Effector memory CD8-positive, alpha-beta T cell (primary cell): ENCODE results near the gene DOCK3.
"Not testable (repeated sequence)": the region's sequence is repeated elsewhere in the genome, so short reads cannot be mapped to it uniquely, and the experiment has no call there.

ENCODE experiments used
- ATAC-seq: fragments of 150-1000 bp; cut with Tn5 transposase; replicated peaks from 2 replicates; pipeline ENCODE4 v1.10.0; 2021; ENCODE audit warnings: mild to moderate bottlenecking, moderate library complexity
- DNase-seq, 3 experiments: peaks; one replicate each; pipeline ENCODE4 v3.0.0; 2021
- H3K27ac Mint-ChIP-seq, 2 donors: one replicate each; pipeline ENCODE4 v1.8.0; 2022; ENCODE audit warnings: mild to moderate bottlenecking in 2 of 2, mixed read lengths in 2 of 2, moderate library complexity in 2 of 2
- H3K27me3 Mint-ChIP-seq, 2 donors: one replicate each; pipeline ENCODE4 v1.8.0; 2022; ENCODE audit warnings: mixed read lengths in 2 of 2
- H3K36me3 Mint-ChIP-seq: one replicate; pipeline ENCODE4 v1.8.0; 2022; ENCODE audit warnings: mild to moderate bottlenecking, moderate library complexity, mixed read lengths; ENCODE audit not compliant: insufficient read depth
- H3K4me1 Mint-ChIP-seq, 2 donors: one replicate each; pipeline ENCODE4 v1.8.0; 2022; ENCODE audit warnings: low read depth in 2 of 2, mixed read lengths in 2 of 2
- H3K4me3 Mint-ChIP-seq, 2 donors: one replicate each; pipeline ENCODE4 v1.8.0; 2022; ENCODE audit warnings: mild to moderate bottlenecking in 2 of 2, mixed read lengths in 2 of 2, moderate library complexity in 2 of 2
- H3K9me3 Mint-ChIP-seq, 2 donors: one replicate each; pipeline ENCODE4 v1.8.0; 2022; ENCODE audit warnings: mixed read lengths in 2 of 2

Gene DOCK3

DNA sequence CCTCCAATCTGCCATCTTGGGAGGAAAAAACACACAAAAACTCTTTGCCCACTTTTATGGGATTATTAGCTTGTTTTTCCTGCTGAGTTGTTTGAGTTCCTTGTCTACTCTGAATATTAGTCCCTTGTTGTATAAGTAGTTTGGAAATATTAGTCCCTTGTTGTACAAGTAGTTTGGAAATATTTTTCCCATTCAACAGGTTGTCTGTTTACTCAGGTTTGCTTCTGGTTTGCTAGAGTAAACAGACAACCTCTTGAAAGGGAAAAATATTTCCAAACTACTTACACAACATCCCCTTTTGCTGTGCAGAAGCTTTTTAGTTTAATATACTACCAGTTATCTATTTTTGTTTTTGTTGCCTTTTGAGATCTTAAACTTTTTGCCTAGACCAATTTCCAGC lies 517.0 kb downstream of the DOCK3 start:
- H3K4me1 Mint-ChIP-seq = peaks cover 0 to 7% of the 10 kb centered on the region in 2 donors
- H3K27me3 Mint-ChIP-seq = peaks cover 0 to under 1% of the 10 kb centered on the region in 2 donors
- H3K36me3 Mint-ChIP-seq = no peaks in the 10 kb centered on the region
- ATAC-seq (no peak), DNase-seq (no peak)
- H3K27ac Mint-ChIP-seq = no peak overlapping the region
- peaks cover 0 to under 1% of the 10 kb centered on the region in 2 donors for H3K9me3 Mint-ChIP-seq
- H3K4me3 Mint-ChIP-seq = no peak overlapping the region

DNA sequence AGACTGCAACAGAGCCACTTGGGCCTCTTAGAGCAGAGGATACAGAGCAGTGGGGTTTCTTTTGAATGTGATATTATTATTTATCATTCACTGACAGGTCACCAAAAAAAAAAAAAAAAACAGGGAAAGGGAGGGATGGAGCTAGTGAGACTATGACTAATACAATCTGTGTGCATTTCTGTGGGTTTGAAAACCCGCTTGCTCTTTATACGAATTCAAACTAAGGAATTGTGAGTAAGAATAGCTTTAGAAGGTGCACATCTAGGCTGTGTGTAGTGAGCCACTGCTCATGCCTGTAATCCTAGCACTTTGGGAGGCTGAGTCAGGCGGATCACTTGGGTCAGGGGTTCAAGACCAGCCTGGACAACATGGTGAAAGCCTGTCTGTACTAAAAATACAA lies 523.8 kb downstream of the DOCK3 start:
- Mint-ChIP-seq H3K27ac (no peak overlapping the region), H3K9me3 (peaks cover 0 to 4% of the 10 kb centered on the region in 2 donors), H3K4me1 (no peaks in the 10 kb centered on the region), H3K36me3 (no peaks in the 10 kb centered on the region), H3K4me3 (no peak overlapping the region), H3K27me3 (peaks cover 5 to 15% of the 10 kb centered on the region in 2 donors)
- ATAC-seq (no peak), DNase-seq (no peak)

GRCh38 chr3:51199296-51199695 lies 524.6 kb downstream of the DOCK3 start:
- DNase-seq, H3K27ac Mint-ChIP-seq, H3K36me3 Mint-ChIP-seq, H3K4me3 Mint-ChIP-seq, H3K9me3 Mint-ChIP-seq, H3K4me1 Mint-ChIP-seq, ATAC-seq: not testable (repeated sequence)
- H3K27me3 Mint-ChIP-seq = peaks cover 5 to 15% of the 10 kb centered on the region in 2 donors

GRCh38 chr3:51216291-51216690 lies 541.6 kb downstream of the DOCK3 start:
- peaks cover 0 to 12% of the 10 kb centered on the region in 2 donors for H3K27me3 Mint-ChIP-seq
- H3K4me1 Mint-ChIP-seq = no peaks in the 10 kb centered on the region
- DNase-seq (no peak), ATAC-seq (no peak)
- H3K4me3 Mint-ChIP-seq = no peak overlapping the region
- H3K27ac Mint-ChIP-seq = no peak overlapping the region
- no peaks in the 10 kb centered on the region for H3K36me3 Mint-ChIP-seq
- H3K9me3 Mint-ChIP-seq = no peaks in the 10 kb centered on the region

DNA sequence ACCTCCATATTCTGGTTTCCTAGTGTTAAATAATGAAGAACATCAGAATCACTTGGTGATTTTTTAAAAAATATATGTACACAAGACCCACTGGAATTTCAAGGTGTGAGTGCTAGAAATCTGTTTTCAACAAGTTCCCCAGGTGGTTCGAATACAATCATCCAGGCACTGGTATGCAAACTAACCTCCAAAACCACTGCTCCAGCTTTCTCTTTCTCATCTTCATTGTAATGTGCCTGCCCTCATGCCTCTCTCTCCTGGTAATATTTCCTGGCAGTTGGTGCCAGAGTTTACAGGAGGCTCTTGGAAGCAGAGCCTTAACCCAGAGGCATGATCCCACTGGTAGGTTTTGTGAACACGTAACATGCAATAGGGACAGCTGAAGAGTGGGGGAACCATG lies 547.2 kb downstream of the DOCK3 start:
- no peak for DNase-seq
- Mint-ChIP-seq H3K27ac (no peak overlapping the region), H3K9me3 (no peaks in the 10 kb centered on the region), H3K4me1 (peaks cover 0 to 2% of the 10 kb centered on the region in 2 donors), H3K36me3 (no peaks in the 10 kb centered on the region), H3K27me3 (no peaks in the 10 kb centered on the region), H3K4me3 (no peak overlapping the region)
- no peak for ATAC-seq

DNA sequence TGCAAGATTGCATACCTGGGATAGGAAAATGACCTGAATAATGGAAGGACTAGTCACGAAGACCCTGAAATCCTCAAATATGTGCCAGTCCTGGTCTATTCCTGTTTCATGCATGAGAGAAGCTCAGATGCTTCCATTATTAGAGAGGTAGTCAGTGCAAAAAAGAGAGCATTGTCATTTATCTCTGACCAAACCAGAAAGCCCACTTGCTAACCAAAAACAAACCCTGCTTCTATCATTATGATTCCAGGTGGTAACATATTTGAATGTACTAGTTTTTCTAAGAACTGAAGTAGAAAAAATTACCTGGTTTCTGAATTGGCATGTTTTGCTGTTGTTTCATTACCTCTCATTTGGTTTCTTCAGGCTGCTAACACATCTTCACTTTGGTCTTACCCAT lies 549.6 kb downstream of the DOCK3 start:
- DNase-seq = no peak
- H3K9me3 Mint-ChIP-seq = no peaks in the 10 kb centered on the region
- H3K36me3 Mint-ChIP-seq = no peaks in the 10 kb centered on the region
- no peak overlapping the region for H3K27ac Mint-ChIP-seq
- peaks cover 0 to 2% of the 10 kb centered on the region in 2 donors for H3K4me1 Mint-ChIP-seq
- no peak for ATAC-seq
- H3K4me3 Mint-ChIP-seq = no peak overlapping the region
- H3K27me3 Mint-ChIP-seq = no peaks in the 10 kb centered on the region

- Mint-ChIP-seq H3K4me3 (no peak overlapping the region), H3K36me3 (no peaks in the 10 kb centered on the region)
These were observed 550.1 kb downstream of the DOCK3 start for GRCh38 chr3:51224843-51225242.

GRCh38 chr3:51242939-51243338 lies 568.2 kb downstream of the DOCK3 start:
- DNase-seq = no peak

More at GRCh38 chr3:51224843-51225242, 550.1 kb downstream of the DOCK3 start:
- DNase-seq = no peak
- no peak for ATAC-seq
- no peaks in the 10 kb centered on the region for H3K9me3 Mint-ChIP-seq
- peaks cover 0 to 2% of the 10 kb centered on the region in 2 donors for H3K4me1 Mint-ChIP-seq
- no peaks in the 10 kb centered on the region for H3K27me3 Mint-ChIP-seq
- no peak overlapping the region for H3K27ac Mint-ChIP-seq

GRCh38 chr3:51243924-51244323 lies 569.2 kb downstream of the DOCK3 start:
- H3K4me3 Mint-ChIP-seq = no peak overlapping the region
- H3K27ac Mint-ChIP-seq = no peak overlapping the region
- peaks cover 3% of the 10 kb centered on the region for H3K36me3 Mint-ChIP-seq
- DNase-seq (no peak), ATAC-seq (no peak)
- no peaks in the 10 kb centered on the region for H3K4me1 Mint-ChIP-seq
- no peaks in the 10 kb centered on the region for H3K27me3 Mint-ChIP-seq
- H3K9me3 Mint-ChIP-seq = no peaks in the 10 kb centered on the region

More at GRCh38 chr3:51242939-51243338, 568.2 kb downstream of the DOCK3 start:
- no peaks in the 10 kb centered on the region for H3K27me3 Mint-ChIP-seq
- peaks cover 3% of the 10 kb centered on the region for H3K36me3 Mint-ChIP-seq
- H3K4me1 Mint-ChIP-seq = no peaks in the 10 kb centered on the region
- ATAC-seq = no peak
- H3K9me3 Mint-ChIP-seq = no peaks in the 10 kb centered on the region
- no peak overlapping the region for H3K4me3 Mint-ChIP-seq
- H3K27ac Mint-ChIP-seq = no peak overlapping the region

GRCh38 chr3:51245867-51246266 lies 571.1 kb downstream of the DOCK3 start:
- no peaks in the 10 kb centered on the region for H3K4me1 Mint-ChIP-seq
- H3K27ac Mint-ChIP-seq = no peak overlapping the region
- no peaks in the 10 kb centered on the region for H3K36me3 Mint-ChIP-seq
- DNase-seq = no peak
- no peak for ATAC-seq
- no peaks in the 10 kb centered on the region for H3K9me3 Mint-ChIP-seq
- H3K27me3 Mint-ChIP-seq = no peaks in the 10 kb centered on the region
- H3K4me3 Mint-ChIP-seq = no peak overlapping the region

DNA sequence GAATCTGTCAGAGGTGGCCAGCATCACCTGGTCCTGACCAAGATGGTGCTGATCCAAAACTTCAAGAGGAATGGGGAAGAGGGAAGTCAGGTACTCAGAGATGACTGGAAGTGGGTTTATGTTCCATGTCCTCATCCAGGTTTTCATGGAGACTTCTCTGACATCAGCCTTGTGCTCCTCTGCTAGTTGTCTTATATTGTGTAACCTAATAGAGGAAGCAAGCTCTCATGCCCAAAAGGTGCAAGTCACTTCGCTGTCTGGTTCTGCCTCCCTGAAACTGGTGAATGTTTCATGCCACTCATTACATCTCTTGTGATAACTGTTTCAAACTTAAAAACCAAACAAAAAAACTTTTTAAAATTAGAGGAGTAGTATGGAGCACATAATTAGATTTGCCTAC lies 583.1 kb downstream of the DOCK3 start:
- peaks cover 34 to 37% of the 10 kb centered on the region in 2 donors for H3K27me3 Mint-ChIP-seq
- no peaks in the 10 kb centered on the region for H3K36me3 Mint-ChIP-seq
- DNase-seq (no peak), ATAC-seq (no peak)
- no peaks in the 10 kb centered on the region for H3K4me1 Mint-ChIP-seq
- peak overlapping the region in 1 of 2 donors; percentile 47 for H3K27ac Mint-ChIP-seq
- no peaks in the 10 kb centered on the region for H3K9me3 Mint-ChIP-seq
- no peak overlapping the region for H3K4me3 Mint-ChIP-seq

- peaks cover 10 to 23% of the 10 kb centered on the region in 2 donors for H3K27me3 Mint-ChIP-seq
- ATAC-seq, H3K4me1 Mint-ChIP-seq, H3K4me3 Mint-ChIP-seq, H3K36me3 Mint-ChIP-seq, H3K9me3 Mint-ChIP-seq, H3K27ac Mint-ChIP-seq, DNase-seq: not testable (repeated sequence)
These were observed 589.4 kb downstream of the DOCK3 start for GRCh38 chr3:51264166-51264565.

DNA sequence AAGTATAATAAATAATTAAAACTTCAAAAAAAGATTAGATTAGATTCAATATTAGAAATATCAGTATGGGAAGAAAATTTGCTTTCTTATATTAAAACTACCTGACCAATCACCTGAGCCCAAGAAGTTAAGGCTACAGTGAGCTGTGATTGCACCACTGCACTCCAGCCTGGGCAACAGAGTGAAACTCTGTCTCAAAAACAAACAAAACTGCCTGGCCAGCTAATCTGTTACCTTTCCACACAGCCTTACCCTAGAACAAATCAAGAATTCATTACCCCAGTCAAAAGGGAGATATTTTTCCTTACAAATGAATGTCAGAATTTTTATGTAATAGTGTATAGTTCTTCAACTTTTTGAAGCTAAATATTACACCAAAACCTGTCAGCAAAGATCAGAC lies 593.4 kb downstream of the DOCK3 start:
- Mint-ChIP-seq H3K27ac (no peak overlapping the region), H3K9me3 (peaks cover 0 to 1% of the 10 kb centered on the region in 2 donors), H3K36me3 (no peaks in the 10 kb centered on the region), H3K27me3 (peaks cover 0 to 4% of the 10 kb centered on the region in 2 donors), H3K4me3 (no peak overlapping the region), H3K4me1 (peaks cover 9 to 14% of the 10 kb centered on the region in 2 donors)
- no peak for DNase-seq
- no peak for ATAC-seq

DNA sequence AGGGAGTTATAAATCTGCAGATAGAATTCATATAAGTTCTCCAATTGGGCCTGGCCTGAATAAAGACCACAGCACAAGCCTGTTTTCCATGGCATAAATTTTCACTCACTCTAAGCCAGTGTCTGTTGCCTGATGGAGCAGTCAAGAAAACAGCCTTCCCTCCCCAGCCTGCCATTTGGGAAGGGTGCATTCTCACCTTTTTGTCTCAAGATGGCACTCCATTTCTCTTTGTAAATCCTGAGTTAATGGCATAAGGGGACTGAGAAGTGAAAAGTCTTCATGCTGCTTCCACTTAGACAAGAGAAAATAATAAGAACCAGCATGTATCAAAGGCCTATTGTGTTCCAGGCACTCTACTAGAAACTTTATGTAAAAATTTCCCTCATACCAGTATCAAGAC lies 594.7 kb downstream of the DOCK3 start:
- Mint-ChIP-seq H3K4me1 (peaks cover 9 to 14% of the 10 kb centered on the region in 2 donors), H3K36me3 (no peaks in the 10 kb centered on the region), H3K27ac (no peak overlapping the region), H3K27me3 (no peaks in the 10 kb centered on the region), H3K4me3 (no peak overlapping the region), H3K9me3 (peaks cover 0 to 1% of the 10 kb centered on the region in 2 donors)
- DNase-seq (no peak), ATAC-seq (no peak)

- Mint-ChIP-seq H3K4me3 (no peak overlapping the region), H3K27me3 (no peaks in the 10 kb centered on the region), H3K4me1 (peaks cover 9 to 14% of the 10 kb centered on the region in 2 donors), H3K36me3 (no peaks in the 10 kb centered on the region), H3K27ac (peak overlapping the region in 1 of 2 donors; percentile 83), H3K9me3 (peaks cover 0 to 1% of the 10 kb centered on the region in 2 donors)
- ATAC-seq (no peak), DNase-seq (no peak)
These were observed 595.8 kb downstream of the DOCK3 start for GRCh38 chr3:51270559-51270958.
